B cell (primary cell): Measurements from ENCODE around the gene BOD1. TPM values are rescaled to one million over a fixed set of nuclear protein-coding genes. Genes with fewer than 3 reads are reported as not detected.

Source experiments
- ATAC-seq: fragments of 200-7000 bp; cut with Tn5 transposase; one replicate; pipeline ENCODE4 v1.10.0; 2021; ENCODE audit warnings: low read depth, mild to moderate bottlenecking, moderate number of reproducible peaks, moderate library complexity
- CTCF ChIA-PET: fragments of 350-600 bp; sonication (Branson Sonifier 250); formaldehyde crosslinking; loops from one replicate; lab custom pipeline; 2021; ENCODE audit warnings: antibody characterized with exemption, inconsistent platforms; lab: Charles Lee
- POLR2A ChIA-PET: fragments of 350-600 bp; sonication (Branson Sonifier 250); formaldehyde crosslinking; loops from one replicate; lab custom pipeline; 2021; ENCODE audit warnings: antibody characterized with exemption; lab: Charles Lee
- DNase-seq: peaks from one replicate; pipeline ENCODE4 v3.0.0; 2013
- H2AFZ ChIP-seq: 2 replicates; pipeline ENCODE4 v1.6.1; 2012; ENCODE audit warnings: mild to moderate bottlenecking, low read depth, low read length; ENCODE audit not compliant: insufficient read depth, poor library complexity, severe bottlenecking
- H3K27ac ChIP-seq, 2 donors: 1 replicate in 1 of 2; 2 replicates in 1 of 2; pipeline ENCODE4 v1.5.1; 2012 to 2013; ENCODE audit warnings: low read length in 2 of 2, mild to moderate bottlenecking in 2 of 2, moderate library complexity in 1 of 2
- H3K27me3 ChIP-seq, 4 experiments: fragments of 200-600 bp in 1 of 4; sonication (generic) in 1 of 4; replicated peaks in 1 of 4; 1 replicate in 2 of 4; 2 replicates in 2 of 4; pipeline versions ENCODE4 v1.6.1 to v1.7.0; 2013 to 2016; ENCODE audit warnings: low read length in 3 of 4, mild to moderate bottlenecking in 2 of 4, mixed read lengths in 1 of 4, moderate library complexity in 1 of 4; ENCODE audit not compliant: insufficient read depth in 4 of 4, control insufficient read depth in 3 of 4; ENCODE audit errors: control extremely low read depth in 1 of 4
- H3K36me3 ChIP-seq, 2 experiments: replicated peaks in 1 of 2; 1 replicate in 1 of 2; 2 replicates in 1 of 2; pipeline versions ENCODE4 v1.6.1 to v1.7.1; 2013; ENCODE audit warnings: low read length in 1 of 2; ENCODE audit not compliant: insufficient read depth in 2 of 2, control insufficient read depth in 1 of 2; ENCODE audit errors: control extremely low read depth in 1 of 2, extremely low read depth in 1 of 2
- H3K4me1 ChIP-seq, 2 donors: fragments of 200-600 bp in 1 of 2; sonication (generic) in 1 of 2; 1 replicate in 1 of 2; 2 replicates in 1 of 2; pipeline versions ENCODE4 v1.5.1 to v1.6.1; 2013 to 2017; ENCODE audit warnings: low read length in 2 of 2; ENCODE audit not compliant: control insufficient read depth in 2 of 2, insufficient read depth in 2 of 2
- H3K4me2 ChIP-seq: replicated peaks from 2 replicates; pipeline ENCODE3; 2012; ENCODE audit warnings: mild to moderate bottlenecking, low read depth, low read length; ENCODE audit not compliant: poor library complexity, severe bottlenecking
- H3K4me3 ChIP-seq, 5 experiments: fragments of 200-600 bp in 1 of 5; sonication (generic) in 1 of 5; 1 replicate in 3 of 5; 2 replicates in 2 of 5; pipeline versions ENCODE4 v1.5.1 to v1.7.0; 2011 to 2016; ENCODE audit warnings: low read length in 4 of 5, mild to moderate bottlenecking in 4 of 5, low read depth in 2 of 5, control low read depth in 1 of 5, moderate library complexity in 1 of 5; ENCODE audit not compliant: insufficient read depth in 1 of 5; ENCODE audit errors: control extremely low read depth in 1 of 5, extremely low read depth in 1 of 5
- H3K79me2 ChIP-seq: fragments of 200-600 bp; sonication (generic); one replicate; pipeline ENCODE4 v1.6.0; 2016; ENCODE audit warnings: low read length; ENCODE audit not compliant: control insufficient read depth, insufficient read depth
- H3K9ac ChIP-seq: fragments of 200-600 bp; sonication (generic); 2 replicates; pipeline ENCODE4 v1.6.1; 2017; ENCODE audit warnings: mild to moderate bottlenecking, low read length, moderate library complexity
- H3K9me3 ChIP-seq, 3 donors: one replicate each; pipeline versions ENCODE4 v1.6.1 to v1.7.1; 2013; ENCODE audit warnings: low read length in 2 of 3; ENCODE audit not compliant: control insufficient read depth in 2 of 3, insufficient read depth in 1 of 3; ENCODE audit errors: control extremely low read depth in 1 of 3
- H4K20me1 ChIP-seq: 2 replicates; pipeline ENCODE4 v1.6.0; 2012; ENCODE audit warnings: mild to moderate bottlenecking, low read length; ENCODE audit not compliant: insufficient read depth, control insufficient read depth, poor library complexity, severe bottlenecking
- H3K27ac Mint-ChIP-seq: one replicate; pipeline ENCODE4 v1.8.0; 2021; ENCODE audit warnings: mixed read lengths
- H3K27me3 Mint-ChIP-seq: one replicate; pipeline ENCODE4 v1.8.0; 2021; ENCODE audit warnings: mixed read lengths
- H3K4me1 Mint-ChIP-seq: one replicate; pipeline ENCODE4 v1.8.0; 2021; ENCODE audit warnings: mixed read lengths
- H3K4me3 Mint-ChIP-seq: one replicate; pipeline ENCODE4 v1.8.0; 2021; ENCODE audit warnings: mixed read lengths
- H3K9me3 Mint-ChIP-seq: one replicate; pipeline ENCODE4 v1.8.0; 2022; ENCODE audit warnings: mixed read lengths; ENCODE audit not compliant: insufficient read depth
- CTCF ChIP-seq: fragments of 200-600 bp; IDR thresholded peaks from one replicate; pipeline ENCODE4 v1.8.0; 2022; ENCODE audit warnings: antibody characterized with exemption, mild to moderate bottlenecking
- EZH2 ChIP-seq: IDR thresholded peaks from 2 replicates; pipeline ENCODE4 v1.6.1; 2012; ENCODE audit warnings: borderline replicate concordance, low read depth, mild to moderate bottlenecking, moderate library complexity, low read length; ENCODE audit not compliant: insufficient read depth, poor library complexity, severe bottlenecking
- WGBS: methylation state at CpG from one replicate; pipeline ENCODE4 v1.1.5; 2013; ENCODE audit warnings: missing lambda C conversion rate; ENCODE audit not compliant: insufficient coverage; 5-methylcytosine and 5-hydroxymethylcytosine counted together
- intact Hi-C: fragments of 100-400 bp; cut with micrococcal nuclease; formaldehyde crosslinking; loops from one replicate; pipeline ENCODE4 v1.10.0; 2022
- polyA plus RNA-seq: library from polyadenylated mRNA; depleted of rRNA; stranded (reverse); fragments of >200 nt; gene quantifications from 2 replicates; pipeline ENCODE4 v1.2.3, GENCODE V29; 2012
- total RNA-seq, 2 donors: library from RNA; stranded (reverse); fragments of 120-200 nt in 1 of 2; gene quantifications; 1 replicate in 1 of 2; 2 replicates in 1 of 2; pipeline versions ENCODE4 v1.2.3 to v1.2.4, GENCODE V29; 2013 to 2022

Gene BOD1
- total and polyA plus RNA-seq, 2 donors (not counting 1 experiment from before 2014, with no cell fraction given) = 15.1 to 34.7 TPM

DNA sequence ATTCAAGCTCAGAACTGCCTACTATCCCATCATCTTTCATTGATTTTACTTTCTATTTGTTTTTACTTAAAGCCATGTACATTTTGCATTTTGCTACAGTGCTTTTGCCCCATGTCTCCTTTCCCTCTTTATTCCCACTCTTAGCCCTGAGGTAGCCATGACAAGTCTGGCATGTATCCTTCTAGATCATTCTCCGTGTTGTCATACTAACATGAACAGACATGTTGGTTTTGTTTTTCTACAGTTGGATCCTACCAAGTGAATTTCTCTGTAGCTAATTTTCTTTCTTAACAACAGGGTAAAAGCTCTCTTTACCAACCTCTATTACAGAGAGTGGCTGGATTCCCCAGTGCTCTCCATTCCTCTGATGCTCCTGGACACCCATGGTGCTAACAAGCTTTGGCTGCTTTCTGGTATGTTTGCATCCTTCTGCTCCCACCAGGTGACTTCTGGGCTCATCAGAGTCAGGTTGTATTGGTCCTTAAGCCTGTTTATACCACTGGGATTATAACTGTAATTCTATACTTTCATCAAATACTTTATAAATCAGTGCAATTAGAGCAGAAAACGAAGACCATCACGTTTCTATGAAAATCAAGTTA lies 38.8 kb upstream of the BOD1 start:
- H3K4me1 ChIP-seq = no peaks in the 10 kb centered on the region
- POLR2A ChIA-PET = no interaction called here
- H3K27me3 Mint-ChIP-seq = peaks cover 11% of the 10 kb centered on the region
- no peak overlapping the region for H3K4me2 ChIP-seq
- DNase-seq (no peak), ATAC-seq (no peak)
- H3K9ac ChIP-seq = no peak overlapping the region
- no peaks in the 10 kb centered on the region for H4K20me1 ChIP-seq
- H3K27ac ChIP-seq = no peak overlapping the region
- no peaks in the 10 kb centered on the region for H3K4me1 Mint-ChIP-seq
- H3K27me3 ChIP-seq = peaks cover 0 to 3% (median 1%) of the 10 kb centered on the region in 4 experiments
- no peak overlapping the region for H3K27ac Mint-ChIP-seq
- no peak overlapping the region for H2AFZ ChIP-seq
- H3K4me3 ChIP-seq = no peak overlapping the region
- peaks cover 8% of the 10 kb centered on the region for H3K9me3 Mint-ChIP-seq
- no peak for TF ChIP-seq EZH2
- no peak for TF ChIP-seq CTCF
- no peak overlapping the region for H3K4me3 Mint-ChIP-seq
- H3K79me2 ChIP-seq = no peaks in the 10 kb centered on the region
- peaks cover 0 to 19% (median 18%) of the 10 kb centered on the region in 3 donors for H3K9me3 ChIP-seq
- intact Hi-C loops = no loop called here
- WGBS = no CpG with 5 or more reads among the region's 3 CpGs
- no peaks in the 10 kb centered on the region for H3K36me3 ChIP-seq
- CTCF ChIA-PET = interaction anchor here (1.8 to 2.0 kb wide), 2 partner anchors 10 to 318 kb away, joined by 5 to 10 read pairs; no protein-coding TSS in a partner anchor

DNA sequence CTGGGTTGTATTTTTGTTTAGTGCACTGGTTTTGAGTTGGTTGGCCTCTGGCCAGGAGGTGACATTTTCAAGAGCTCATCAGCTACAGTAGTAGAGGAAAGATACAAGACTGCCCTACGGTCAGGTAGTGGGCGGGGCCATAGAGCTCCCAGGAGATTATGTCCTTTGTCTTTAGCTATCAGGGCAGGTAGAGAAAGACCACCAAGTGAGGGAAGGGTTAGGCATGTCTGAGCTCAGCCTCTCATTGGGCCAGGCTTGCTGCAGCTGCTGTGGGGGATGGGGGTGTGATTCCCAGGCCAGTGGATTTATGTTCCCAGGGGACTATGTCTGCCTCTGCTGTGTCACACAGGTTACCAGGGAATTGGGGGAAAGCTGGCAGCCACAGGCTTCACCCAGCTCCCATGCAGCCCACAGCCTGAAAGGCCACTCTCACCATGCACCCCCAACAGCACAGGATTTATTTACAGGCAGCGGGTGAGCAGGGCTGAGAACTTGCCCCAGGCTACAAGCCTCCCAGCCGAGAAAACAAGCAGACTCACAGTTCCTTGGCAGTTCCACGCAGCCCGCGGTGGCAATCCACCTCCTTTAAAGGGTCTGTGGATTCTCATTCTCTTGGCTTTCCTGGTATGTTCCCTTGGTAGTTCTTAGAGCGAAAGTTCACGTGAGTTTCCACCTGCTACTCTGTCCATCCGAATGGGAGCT lies 37.5 kb upstream of the BOD1 start:
- CTCF ChIA-PET = interaction anchor here (2.0 kb wide), 1 partner anchor 9 kb away, joined by 10 read pairs; no protein-coding TSS in a partner anchor
- peaks cover 0 to 3% (median 1%) of the 10 kb centered on the region in 4 experiments for H3K27me3 ChIP-seq
- H3K27ac ChIP-seq = no peak overlapping the region
- H3K4me3 ChIP-seq = no peak overlapping the region
- H4K20me1 ChIP-seq = no peaks in the 10 kb centered on the region
- POLR2A ChIA-PET = no interaction called here
- H3K4me2 ChIP-seq = no peak overlapping the region
- 97% methylated on average over 9 of the region's 10 CpGs for WGBS
- peaks cover 0 to 18% (median 13%) of the 10 kb centered on the region in 3 donors for H3K9me3 ChIP-seq
- H3K4me1 Mint-ChIP-seq = no peaks in the 10 kb centered on the region
- H3K36me3 ChIP-seq = no peaks in the 10 kb centered on the region
- no peak overlapping the region for H3K9ac ChIP-seq
- H3K4me1 ChIP-seq = no peaks in the 10 kb centered on the region
- intact Hi-C loops = no loop called here
- no peak for DNase-seq
- H3K27me3 Mint-ChIP-seq = peaks cover 12% of the 10 kb centered on the region
- H2AFZ ChIP-seq = no peak overlapping the region
- no peak for ATAC-seq
- no peak overlapping the region for H3K27ac Mint-ChIP-seq
- no peaks in the 10 kb centered on the region for H3K79me2 ChIP-seq
- TF ChIP-seq CTCF (no peak), EZH2 (no peak)
- no peak overlapping the region for H3K4me3 Mint-ChIP-seq
- peaks cover 4% of the 10 kb centered on the region for H3K9me3 Mint-ChIP-seq
